B cell (primary cell): Measurements from ENCODE around the gene MEGF11. TPM values are rescaled to one million over a fixed set of nuclear protein-coding genes. Genes with fewer than 3 reads are reported as not detected.
A peak's percentile ranks its signal among the peaks of the same experiment; 100 is the strongest.

Experiments used
- ATAC-seq: fragments of 200-7000 bp; cut with Tn5 transposase; one replicate; pipeline ENCODE4 v1.10.0; 2021; ENCODE audit warnings: low read depth, mild to moderate bottlenecking, moderate number of reproducible peaks, moderate library complexity
- CTCF ChIA-PET: fragments of 350-600 bp; sonication (Branson Sonifier 250); formaldehyde crosslinking; loops from one replicate; lab custom pipeline; 2021; ENCODE audit warnings: antibody characterized with exemption, inconsistent platforms; lab: Charles Lee
- POLR2A ChIA-PET: fragments of 350-600 bp; sonication (Branson Sonifier 250); formaldehyde crosslinking; loops from one replicate; lab custom pipeline; 2021; ENCODE audit warnings: antibody characterized with exemption; lab: Charles Lee
- DNase-seq: peaks from one replicate; pipeline ENCODE4 v3.0.0; 2013
- H2AFZ ChIP-seq: 2 replicates; pipeline ENCODE4 v1.6.1; 2012; ENCODE audit warnings: mild to moderate bottlenecking, low read depth, low read length; ENCODE audit not compliant: insufficient read depth, poor library complexity, severe bottlenecking
- H3K27ac ChIP-seq, 2 donors: 1 replicate in 1 of 2; 2 replicates in 1 of 2; pipeline ENCODE4 v1.5.1; 2012 to 2013; ENCODE audit warnings: low read length in 2 of 2, mild to moderate bottlenecking in 2 of 2, moderate library complexity in 1 of 2
- H3K27me3 ChIP-seq, 4 experiments: fragments of 200-600 bp in 1 of 4; sonication (generic) in 1 of 4; replicated peaks in 1 of 4; 1 replicate in 2 of 4; 2 replicates in 2 of 4; pipeline versions ENCODE4 v1.6.1 to v1.7.0; 2013 to 2016; ENCODE audit warnings: low read length in 3 of 4, mild to moderate bottlenecking in 2 of 4, mixed read lengths in 1 of 4, moderate library complexity in 1 of 4; ENCODE audit not compliant: insufficient read depth in 4 of 4, control insufficient read depth in 3 of 4; ENCODE audit errors: control extremely low read depth in 1 of 4
- H3K36me3 ChIP-seq, 2 experiments: replicated peaks in 1 of 2; 1 replicate in 1 of 2; 2 replicates in 1 of 2; pipeline versions ENCODE4 v1.6.1 to v1.7.1; 2013; ENCODE audit warnings: low read length in 1 of 2; ENCODE audit not compliant: insufficient read depth in 2 of 2, control insufficient read depth in 1 of 2; ENCODE audit errors: control extremely low read depth in 1 of 2, extremely low read depth in 1 of 2
- H3K4me1 ChIP-seq, 2 donors: fragments of 200-600 bp in 1 of 2; sonication (generic) in 1 of 2; 1 replicate in 1 of 2; 2 replicates in 1 of 2; pipeline versions ENCODE4 v1.5.1 to v1.6.1; 2013 to 2017; ENCODE audit warnings: low read length in 2 of 2; ENCODE audit not compliant: control insufficient read depth in 2 of 2, insufficient read depth in 2 of 2
- H3K4me2 ChIP-seq: replicated peaks from 2 replicates; pipeline ENCODE3; 2012; ENCODE audit warnings: mild to moderate bottlenecking, low read depth, low read length; ENCODE audit not compliant: poor library complexity, severe bottlenecking
- H3K4me3 ChIP-seq, 5 experiments: fragments of 200-600 bp in 1 of 5; sonication (generic) in 1 of 5; 1 replicate in 3 of 5; 2 replicates in 2 of 5; pipeline versions ENCODE4 v1.5.1 to v1.7.0; 2011 to 2016; ENCODE audit warnings: low read length in 4 of 5, mild to moderate bottlenecking in 4 of 5, low read depth in 2 of 5, control low read depth in 1 of 5, moderate library complexity in 1 of 5; ENCODE audit not compliant: insufficient read depth in 1 of 5; ENCODE audit errors: control extremely low read depth in 1 of 5, extremely low read depth in 1 of 5
- H3K79me2 ChIP-seq: fragments of 200-600 bp; sonication (generic); one replicate; pipeline ENCODE4 v1.6.0; 2016; ENCODE audit warnings: low read length; ENCODE audit not compliant: control insufficient read depth, insufficient read depth
- H3K9ac ChIP-seq: fragments of 200-600 bp; sonication (generic); 2 replicates; pipeline ENCODE4 v1.6.1; 2017; ENCODE audit warnings: mild to moderate bottlenecking, low read length, moderate library complexity
- H3K9me3 ChIP-seq, 3 donors: one replicate each; pipeline versions ENCODE4 v1.6.1 to v1.7.1; 2013; ENCODE audit warnings: low read length in 2 of 3; ENCODE audit not compliant: control insufficient read depth in 2 of 3, insufficient read depth in 1 of 3; ENCODE audit errors: control extremely low read depth in 1 of 3
- H4K20me1 ChIP-seq: 2 replicates; pipeline ENCODE4 v1.6.0; 2012; ENCODE audit warnings: mild to moderate bottlenecking, low read length; ENCODE audit not compliant: insufficient read depth, control insufficient read depth, poor library complexity, severe bottlenecking
- H3K27ac Mint-ChIP-seq: one replicate; pipeline ENCODE4 v1.8.0; 2021; ENCODE audit warnings: mixed read lengths
- H3K27me3 Mint-ChIP-seq: one replicate; pipeline ENCODE4 v1.8.0; 2021; ENCODE audit warnings: mixed read lengths
- H3K4me1 Mint-ChIP-seq: one replicate; pipeline ENCODE4 v1.8.0; 2021; ENCODE audit warnings: mixed read lengths
- H3K4me3 Mint-ChIP-seq: one replicate; pipeline ENCODE4 v1.8.0; 2021; ENCODE audit warnings: mixed read lengths
- H3K9me3 Mint-ChIP-seq: one replicate; pipeline ENCODE4 v1.8.0; 2022; ENCODE audit warnings: mixed read lengths; ENCODE audit not compliant: insufficient read depth
- CTCF ChIP-seq: fragments of 200-600 bp; IDR thresholded peaks from one replicate; pipeline ENCODE4 v1.8.0; 2022; ENCODE audit warnings: antibody characterized with exemption, mild to moderate bottlenecking
- EZH2 ChIP-seq: IDR thresholded peaks from 2 replicates; pipeline ENCODE4 v1.6.1; 2012; ENCODE audit warnings: borderline replicate concordance, low read depth, mild to moderate bottlenecking, moderate library complexity, low read length; ENCODE audit not compliant: insufficient read depth, poor library complexity, severe bottlenecking
- WGBS: methylation state at CpG from one replicate; pipeline ENCODE4 v1.1.5; 2013; ENCODE audit warnings: missing lambda C conversion rate; ENCODE audit not compliant: insufficient coverage; 5-methylcytosine and 5-hydroxymethylcytosine counted together
- intact Hi-C: fragments of 100-400 bp; cut with micrococcal nuclease; formaldehyde crosslinking; loops from one replicate; pipeline ENCODE4 v1.10.0; 2022
- polyA plus RNA-seq: library from polyadenylated mRNA; depleted of rRNA; stranded (reverse); fragments of >200 nt; gene quantifications from 2 replicates; pipeline ENCODE4 v1.2.3, GENCODE V29; 2012
- total RNA-seq, 2 donors: library from RNA; stranded (reverse); fragments of 120-200 nt in 1 of 2; gene quantifications; 1 replicate in 1 of 2; 2 replicates in 1 of 2; pipeline versions ENCODE4 v1.2.3 to v1.2.4, GENCODE V29; 2013 to 2022

Gene MEGF11
- total and polyA plus RNA-seq, 2 donors (not counting 1 experiment from before 2014, with no cell fraction given) = 0.04 to 0.34 TPM

GRCh38 chr15:65881766-65882434 lies 371.6 kb downstream of the MEGF11 start:
- H3K36me3 ChIP-seq = peaks cover 18 to 56% of the 10 kb centered on the region in 2 experiments
- H3K27me3 ChIP-seq = no peaks in the 10 kb centered on the region
- Mint-ChIP-seq H3K27ac (peak overlapping the region; percentile 73), H3K4me3 (peak overlapping the region; percentile 70), H3K4me1 (peaks cover 39% of the 10 kb centered on the region), H3K27me3 (no peaks in the 10 kb centered on the region), H3K9me3 (no peaks in the 10 kb centered on the region)
- peaks cover 40% of the 10 kb centered on the region for H3K79me2 ChIP-seq
- TF ChIP-seq EZH2 (no peak), CTCF (no peak)
- H3K4me3 ChIP-seq = no peak overlapping the region
- ChIA-PET CTCF (interaction anchor here (1.0 to 1.4 kb wide), 3 partner anchors 26 to 244 kb away, joined by 3 to 4 read pairs (median 3); no protein-coding TSS in a partner anchor), POLR2A (interaction anchor here (0.7 kb wide), 2 partner anchors 13 to 14 kb away, joined by 3 to 6 read pairs; partner anchors contain the start of gene RAB11A)
- no peak for ATAC-seq
- peak overlapping the region; percentile 54 for H3K4me2 ChIP-seq
- 43% methylated on average over 1 of the region's 3 CpGs for WGBS
- intact Hi-C loops = no loop called here
- peak; percentile 30 for DNase-seq
- no peak overlapping the region for H2AFZ ChIP-seq
- H3K4me1 ChIP-seq = peaks cover 41 to 42% of the 10 kb centered on the region in 2 donors
- H3K27ac ChIP-seq = peak overlapping the region in 1 of 2 donors; percentile 59
- no peak overlapping the region for H3K9ac ChIP-seq
- peaks cover 8% of the 10 kb centered on the region for H4K20me1 ChIP-seq
- no peaks in the 10 kb centered on the region for H3K9me3 ChIP-seq

GRCh38 chr15:65877749-65878148 lies 375.8 kb downstream of the MEGF11 start:
- H4K20me1 ChIP-seq = peaks cover 41% of the 10 kb centered on the region
- Mint-ChIP-seq H3K4me1 (peaks cover 29% of the 10 kb centered on the region), H3K27ac (no peak overlapping the region), H3K27me3 (no peaks in the 10 kb centered on the region), H3K9me3 (no peaks in the 10 kb centered on the region), H3K4me3 (no peak overlapping the region)
- no peak overlapping the region for H3K27ac ChIP-seq
- H3K79me2 ChIP-seq = peaks cover 73% of the 10 kb centered on the region
- intact Hi-C loops = no loop called here
- H3K9me3 ChIP-seq = no peaks in the 10 kb centered on the region
- H3K4me2 ChIP-seq = no peak overlapping the region
- DNase-seq = no peak
- peaks cover 17% of the 10 kb centered on the region in 2 donors for H3K4me1 ChIP-seq
- peaks cover 17 to 61% of the 10 kb centered on the region in 2 experiments for H3K36me3 ChIP-seq
- POLR2A ChIA-PET = no interaction called here
- 90% methylated on average over 2 of the region's 3 CpGs for WGBS
- no peak for ATAC-seq
- H3K4me3 ChIP-seq = no peak overlapping the region
- H3K9ac ChIP-seq = no peak overlapping the region
- H2AFZ ChIP-seq = no peak overlapping the region
- CTCF ChIA-PET = interaction anchor here (0.6 kb wide), 1 partner anchor 106 kb away, joined by 3 read pairs; no protein-coding TSS in a partner anchor
- TF ChIP-seq CTCF = no peak
- no peak for TF ChIP-seq EZH2
- H3K27me3 ChIP-seq = no peaks in the 10 kb centered on the region
